Suppressor macrophage treated with lipopolysaccharide for 1 hour (primary cell): Measurements from ENCODE around the gene B3GALT6.

Experiments
- DNase-seq, 3 donors: peaks; one replicate each; pipeline ENCODE4 v3.0.0-alpha.2; 2020 to 2022

Gene B3GALT6

GRCh38 chr1:1267488-1268283 is 35.6 kb downstream of the B3GALT6 start:
- DNase-seq: no peak

GRCh38 chr1:1268284-1268682 is 36.2 kb downstream of the B3GALT6 start:
- no peak for DNase-seq

GRCh38 chr1:1270813-1271212 is 38.8 kb downstream of the B3GALT6 start:
- DNase-seq: peak in 1 of 3 donors; percentile 29

GRCh38 chr1:1272341-1273208 is 40.5 kb downstream of the B3GALT6 start:
- no peak for DNase-seq

- peak; percentile 31 to 63 (median 48) for DNase-seq
Measured at GRCh38 chr1:1273209-1273511, 41.1 kb downstream of the B3GALT6 start.

GRCh38 chr1:1273512-1274298 is 41.7 kb downstream of the B3GALT6 start, which contains the start of gene UBE2J2:
Gene UBE2J2 (minus strand): TSS chr1:1273854. CDS start chr1:1267992, 5,862 bp downstream.
- DNase-seq: peak; percentile 92 to 97 (median 96)

- DNase-seq: no peak
Measured at GRCh38 chr1:1274299-1274930, 42.4 kb downstream of the B3GALT6 start.

- no peak for DNase-seq
Measured at GRCh38 chr1:1274931-1275431, 42.9 kb downstream of the B3GALT6 start.

GRCh38 chr1:1275836-1276235 is 43.8 kb downstream of the B3GALT6 start:
- no peak for DNase-seq

- DNase-seq: no peak
Measured at GRCh38 chr1:1278620-1279019, 46.6 kb downstream of the B3GALT6 start.

GRCh38 chr1:1279028-1279427 is 47.0 kb downstream of the B3GALT6 start:
- no peak for DNase-seq

- DNase-seq: no peak
Measured at GRCh38 chr1:1280782-1281481, 48.9 kb downstream of the B3GALT6 start.

GRCh38 chr1:1281533-1282321 is 49.7 kb downstream of the B3GALT6 start:
- peak; percentile 67 to 85 (median 73) for DNase-seq

GRCh38 chr1:1282998-1283397 is 51.0 kb downstream of the B3GALT6 start:
- peak; percentile 55 to 74 (median 61) for DNase-seq

- no peak for DNase-seq
Measured at GRCh38 chr1:1283821-1284220, 51.8 kb downstream of the B3GALT6 start.
